K562 (cell line): ENCODE results near the gene ADORA2A.

ENCODE experiments used
- NR2C2 ChIP-seq, 2 experiments: fragments of 200-800 bp in 1 of 2; sonication (Bioruptor generic) in 1 of 2; sonication (generic) in 1 of 2; formaldehyde crosslinking in 1 of 2; IDR thresholded peaks; 2 replicates each; pipeline versions ENCODE4 v1.6.1 to v1.8.0; 2016 to 2022; ENCODE audit warnings: mild to moderate bottlenecking in 1 of 2, missing compliant biosample characterization in 1 of 2, missing genetic modification characterization in 1 of 2, missing genetic modification reagents in 1 of 2
- SMAD3 ChIP-seq: fragments of 450-650 bp; formaldehyde crosslinking; conservative IDR thresholded peaks from 2 replicates; pipeline ENCODE4 v1.4.0; 2020; ENCODE audit warnings: mild to moderate bottlenecking

- TF ChIP-seq SMAD3 (CRISPR knock-in tag) = no peak
- no peak for TF ChIP-seq NR2C2 (CRISPR knock-in tag; IDR thresholded peaks at IDR 0.05)
- no peak for TF ChIP-seq NR2C2 (tag; IDR thresholded peaks at IDR 0.05)
Measured at GRCh38 chr22:24398409-24398808, 29.0 kb upstream of the ADORA2A start.
